Naive thymus-derived CD4-positive, alpha-beta T cell (primary cell): ENCODE measurements around the gene TCF7L1. TPM values are rescaled to one million over a fixed set of nuclear protein-coding genes. Genes with fewer than 3 reads are reported as not detected.
A peak's percentile ranks its signal among the peaks of the same experiment; 100 is the strongest.

Source experiments
- ATAC-seq: fragments of 150-1000 bp; cut with Tn5 transposase; 2 replicates; pipeline ENCODE4 v1.10.0; 2021; ENCODE audit warnings: mild to moderate bottlenecking, moderate library complexity
- CTCF ChIA-PET: fragments of 350-600 bp; sonication (Branson Sonifier 250); formaldehyde crosslinking; loops from one replicate; lab custom pipeline; 2021; ENCODE audit warnings: antibody characterized with exemption; lab: Charles Lee
- POLR2A ChIA-PET: fragments of 350-600 bp; sonication (Branson Sonifier 250); formaldehyde crosslinking; loops from one replicate; lab custom pipeline; 2021; ENCODE audit warnings: antibody characterized with exemption, inconsistent platforms; lab: Charles Lee
- DNase-seq, 9 donors: peaks; one replicate each; pipeline versions ENCODE4 v3.0.0 to v3.0.0-alpha.2; 2020 to 2022; ENCODE audit warnings: mixed read lengths in 1 of 9
- H3K27ac ChIP-seq: one replicate; pipeline ENCODE4 v1.7.0; 2013; ENCODE audit warnings: mild to moderate bottlenecking, low read depth, low read length, moderate library complexity
- H3K27me3 ChIP-seq, 2 donors: one replicate each; pipeline ENCODE4 v1.7.0; 2013; ENCODE audit warnings: low read length in 2 of 2, mild to moderate bottlenecking in 2 of 2, moderate library complexity in 2 of 2; ENCODE audit not compliant: control insufficient read depth in 2 of 2, insufficient read depth in 2 of 2
- H3K36me3 ChIP-seq, 3 experiments: 1 replicate in 2 of 3; 2 replicates in 1 of 3; pipeline ENCODE4 v1.7.0; 2013; ENCODE audit warnings: low read length in 3 of 3, mild to moderate bottlenecking in 3 of 3, moderate library complexity in 1 of 3; ENCODE audit not compliant: insufficient read depth in 3 of 3, control insufficient read depth in 2 of 3
- H3K4me1 ChIP-seq, 2 donors: one replicate each; pipeline ENCODE4 v1.7.0; 2013; ENCODE audit warnings: low read length in 2 of 2, mild to moderate bottlenecking in 2 of 2, moderate library complexity in 1 of 2; ENCODE audit not compliant: control insufficient read depth in 2 of 2, insufficient read depth in 2 of 2
- H3K4me3 ChIP-seq: 2 replicates; pipeline ENCODE4 v1.7.0; 2013; ENCODE audit warnings: mild to moderate bottlenecking, low read length
- H3K9me3 ChIP-seq, 3 experiments: 1 replicate in 2 of 3; 2 replicates in 1 of 3; pipeline ENCODE4 v1.7.0; 2013; ENCODE audit warnings: low read length in 3 of 3; ENCODE audit not compliant: control insufficient read depth in 2 of 3
- H3K27ac Mint-ChIP-seq, 9 donors: one replicate each; pipeline ENCODE4 v1.8.0; 2020 to 2022; ENCODE audit warnings: mixed read lengths in 9 of 9, mild to moderate bottlenecking in 8 of 9, moderate library complexity in 5 of 9, inconsistent platforms in 2 of 9
- H3K27me3 Mint-ChIP-seq, 5 donors: one replicate each; pipeline ENCODE4 v1.8.0; 2021 to 2022; ENCODE audit warnings: mixed read lengths in 5 of 5, mild to moderate bottlenecking in 1 of 5
- H3K36me3 Mint-ChIP-seq, 5 donors: one replicate each; pipeline ENCODE4 v1.8.0; 2020 to 2022; ENCODE audit warnings: mixed read lengths in 5 of 5, mild to moderate bottlenecking in 3 of 5, inconsistent platforms in 1 of 5
- H3K4me1 Mint-ChIP-seq, 7 donors: one replicate each; pipeline ENCODE4 v1.8.0; 2020 to 2022; ENCODE audit warnings: mixed read lengths in 7 of 7, mild to moderate bottlenecking in 3 of 7, inconsistent platforms in 1 of 7
- H3K4me3 Mint-ChIP-seq, 10 donors: one replicate each; pipeline ENCODE4 v1.8.0; 2020 to 2022; ENCODE audit warnings: mild to moderate bottlenecking in 10 of 10, mixed read lengths in 10 of 10, moderate library complexity in 6 of 10, inconsistent platforms in 2 of 10
- H3K9me3 Mint-ChIP-seq, 11 donors: one replicate each; pipeline ENCODE4 v1.8.0; 2020 to 2022; ENCODE audit warnings: mixed read lengths in 11 of 11, mild to moderate bottlenecking in 4 of 11, inconsistent platforms in 1 of 11, moderate library complexity in 1 of 11
- intact Hi-C, 2 donors: fragments of 100-400 bp; cut with micrococcal nuclease; formaldehyde crosslinking; loops; one replicate each; pipeline ENCODE4 v1.15.1; 2023
- polyA plus RNA-seq, 2 donors: library from polyadenylated mRNA; unstranded; fragments of 300-500 nt; fragmentation: Illumina TruSeq; gene quantifications; one replicate each; pipeline ENCODE4 v1.2.3, GENCODE V29; 2021
- total RNA-seq, 6 experiments: library from RNA in 5 of 6; stranded (reverse) in 5 of 6; gene quantifications; 1 replicate in 5 of 6; 2 replicates in 1 of 6; pipeline ENCODE4 v1.2.3 and lab custom pipeline; 2021 to 2026

The TCF7L1 gene
- total and polyA plus RNA-seq, 7 experiments from 2014 or later = 0.08 to 0.16 TPM; not detected in 5

- H3K9me3 ChIP-seq = no peaks in the 10 kb centered on the region
- peaks cover 0 to 1% (median 0%) of the 10 kb centered on the region in 11 donors for H3K9me3 Mint-ChIP-seq
- H3K27me3 ChIP-seq = no peaks in the 10 kb centered on the region
- POLR2A ChIA-PET = no interaction called here
- no peaks in the 10 kb centered on the region for H3K36me3 ChIP-seq
- H3K4me1 Mint-ChIP-seq = no peaks in the 10 kb centered on the region
- CTCF ChIA-PET = no interaction called here
- H3K4me1 ChIP-seq = no peaks in the 10 kb centered on the region
- no peak overlapping the region for H3K27ac Mint-ChIP-seq
- intact Hi-C loops = no loop called here
- H3K36me3 Mint-ChIP-seq = no peaks in the 10 kb centered on the region
- no peak for DNase-seq
- no peak overlapping the region for H3K4me3 ChIP-seq
- H3K4me3 Mint-ChIP-seq = no peak overlapping the region
- no peak for ATAC-seq
- H3K27ac ChIP-seq = no peak overlapping the region
- peaks cover 11 to 43% (median 27%) of the 10 kb centered on the region in 5 donors for H3K27me3 Mint-ChIP-seq
Observed at GRCh38 chr2:85213404-85213803, 80.2 kb downstream of the TCF7L1 start.

- Histone ChIP-seq H3K4me3 (no peak overlapping the region), H3K27ac (no peak overlapping the region), H3K9me3 (no peaks in the 10 kb centered on the region), H3K27me3 (no peaks in the 10 kb centered on the region), H3K4me1 (no peaks in the 10 kb centered on the region), H3K36me3 (no peaks in the 10 kb centered on the region)
- Mint-ChIP-seq H3K4me3 (no peak overlapping the region), H3K4me1 (no peaks in the 10 kb centered on the region), H3K27me3 (peaks cover 11 to 46% (median 27%) of the 10 kb centered on the region in 5 donors), H3K9me3 (peaks cover 0 to 1% (median 0%) of the 10 kb centered on the region in 11 donors), H3K27ac (no peak overlapping the region), H3K36me3 (no peaks in the 10 kb centered on the region)
- ChIA-PET CTCF (no interaction called here), POLR2A (no interaction called here)
- intact Hi-C loops = no loop called here
- ATAC-seq (no peak), DNase-seq (no peak)
Observed at GRCh38 chr2:85213901-85214512, 80.8 kb downstream of the TCF7L1 start.

GRCh38 chr2:85215081-85215447 is 81.9 kb downstream of the TCF7L1 start:
- no peak for DNase-seq
- no peaks in the 10 kb centered on the region for H3K27me3 ChIP-seq
- ChIA-PET CTCF (no interaction called here), POLR2A (no interaction called here)
- H3K9me3 ChIP-seq = no peaks in the 10 kb centered on the region
- H3K4me3 ChIP-seq = no peak overlapping the region
- H3K4me1 Mint-ChIP-seq = no peaks in the 10 kb centered on the region
- H3K4me1 ChIP-seq = no peaks in the 10 kb centered on the region
- H3K4me3 Mint-ChIP-seq = no peak overlapping the region
- no peaks in the 10 kb centered on the region for H3K36me3 Mint-ChIP-seq
- no peak for ATAC-seq
- peaks cover 0 to 1% (median 0%) of the 10 kb centered on the region in 11 donors for H3K9me3 Mint-ChIP-seq
- H3K27me3 Mint-ChIP-seq = peaks cover 17 to 46% (median 27%) of the 10 kb centered on the region in 5 donors
- no peak overlapping the region for H3K27ac Mint-ChIP-seq
- intact Hi-C loops = no loop called here
- H3K27ac ChIP-seq = no peak overlapping the region
- no peaks in the 10 kb centered on the region for H3K36me3 ChIP-seq

- ChIA-PET POLR2A (no interaction called here), CTCF (no interaction called here)
- DNase-seq (no peak), ATAC-seq (no peak)
- H3K36me3 ChIP-seq = no peaks in the 10 kb centered on the region
- no peaks in the 10 kb centered on the region for H3K9me3 ChIP-seq
- Mint-ChIP-seq H3K9me3 (peaks cover 0 to 1% (median 0%) of the 10 kb centered on the region in 11 donors), H3K27ac (no peak overlapping the region), H3K27me3 (peaks cover 17 to 45% (median 27%) of the 10 kb centered on the region in 5 donors), H3K36me3 (no peaks in the 10 kb centered on the region), H3K4me3 (no peak overlapping the region), H3K4me1 (no peaks in the 10 kb centered on the region)
- intact Hi-C loops = no loop called here
- H3K4me3 ChIP-seq = no peak overlapping the region
- H3K27me3 ChIP-seq = no peaks in the 10 kb centered on the region
- no peak overlapping the region for H3K27ac ChIP-seq
- H3K4me1 ChIP-seq = no peaks in the 10 kb centered on the region
Observed at GRCh38 chr2:85215448-85216401, 82.5 kb downstream of the TCF7L1 start.

DNA sequence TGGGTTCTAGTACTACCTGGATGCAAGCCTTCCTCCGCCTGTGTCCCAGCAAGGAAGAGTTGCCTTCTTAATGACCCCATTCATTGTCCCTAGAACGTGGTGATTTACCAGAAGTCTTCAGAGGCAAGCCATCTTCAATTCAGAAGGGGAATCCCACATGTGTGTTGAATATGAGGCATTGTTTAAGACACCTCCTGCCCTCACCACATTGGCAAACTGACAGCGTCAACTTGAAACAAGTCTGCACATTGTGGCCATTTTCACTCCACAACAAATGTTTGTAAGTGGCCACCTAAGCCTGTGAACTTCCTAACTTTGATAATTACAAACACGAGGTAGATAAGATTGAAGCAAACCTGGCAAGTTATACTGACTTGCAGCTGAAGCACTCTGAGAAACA is 83.7 kb downstream of the TCF7L1 start:
- H3K27me3 ChIP-seq = no peaks in the 10 kb centered on the region
- no peaks in the 10 kb centered on the region for H3K36me3 Mint-ChIP-seq
- POLR2A ChIA-PET = no interaction called here
- ATAC-seq (no peak), DNase-seq (no peak)
- H3K4me3 Mint-ChIP-seq = no peak overlapping the region
- no peaks in the 10 kb centered on the region for H3K9me3 ChIP-seq
- intact Hi-C loops = no loop called here
- H3K27ac Mint-ChIP-seq = no peak overlapping the region
- no peaks in the 10 kb centered on the region for H3K4me1 ChIP-seq
- CTCF ChIA-PET = no interaction called here
- H3K36me3 ChIP-seq = no peaks in the 10 kb centered on the region
- H3K27ac ChIP-seq = no peak overlapping the region
- H3K27me3 Mint-ChIP-seq = peaks cover 24 to 40% (median 26%) of the 10 kb centered on the region in 5 donors
- no peaks in the 10 kb centered on the region for H3K4me1 Mint-ChIP-seq
- H3K4me3 ChIP-seq = no peak overlapping the region
- H3K9me3 Mint-ChIP-seq = peaks cover 0 to 2% (median 0%) of the 10 kb centered on the region in 11 donors

- H3K4me1 Mint-ChIP-seq = no peaks in the 10 kb centered on the region
- no peak overlapping the region for H3K27ac ChIP-seq
- no peak overlapping the region for H3K4me3 Mint-ChIP-seq
- H3K4me3 ChIP-seq = no peak overlapping the region
- H3K27me3 Mint-ChIP-seq = peaks cover 11 to 35% (median 21%) of the 10 kb centered on the region in 5 donors
- POLR2A ChIA-PET = no interaction called here
- H3K27ac Mint-ChIP-seq = peak overlapping the region in 1 of 9 donors; percentile 23
- intact Hi-C loops = no loop called here
- no peaks in the 10 kb centered on the region for H3K27me3 ChIP-seq
- no peak for DNase-seq
- H3K9me3 ChIP-seq = no peaks in the 10 kb centered on the region
- CTCF ChIA-PET = interaction anchor here (1.0 kb wide), 1 partner anchor 10 kb away, joined by 3 read pairs; no protein-coding TSS in a partner anchor
- no peak for ATAC-seq
- H3K36me3 Mint-ChIP-seq = no peaks in the 10 kb centered on the region
- H3K9me3 Mint-ChIP-seq = peaks cover 0 to 4% (median 0%) of the 10 kb centered on the region in 11 donors
- H3K36me3 ChIP-seq = no peaks in the 10 kb centered on the region
- no peaks in the 10 kb centered on the region for H3K4me1 ChIP-seq
Observed at GRCh38 chr2:85221067-85221691, 88.0 kb downstream of the TCF7L1 start.
